HG03045 (cell line): ENCODE results near the gene CBLL1.

Source experiments
- ATAC-seq: cut with Tn5 transposase; IDR thresholded peaks from one replicate; pipeline ENCODE4 v1.9.1; 2021; ENCODE audit warnings: mild to moderate bottlenecking, moderate library complexity; ENCODE audit not compliant: unreplicated experiment

The CBLL1 gene

DNA sequence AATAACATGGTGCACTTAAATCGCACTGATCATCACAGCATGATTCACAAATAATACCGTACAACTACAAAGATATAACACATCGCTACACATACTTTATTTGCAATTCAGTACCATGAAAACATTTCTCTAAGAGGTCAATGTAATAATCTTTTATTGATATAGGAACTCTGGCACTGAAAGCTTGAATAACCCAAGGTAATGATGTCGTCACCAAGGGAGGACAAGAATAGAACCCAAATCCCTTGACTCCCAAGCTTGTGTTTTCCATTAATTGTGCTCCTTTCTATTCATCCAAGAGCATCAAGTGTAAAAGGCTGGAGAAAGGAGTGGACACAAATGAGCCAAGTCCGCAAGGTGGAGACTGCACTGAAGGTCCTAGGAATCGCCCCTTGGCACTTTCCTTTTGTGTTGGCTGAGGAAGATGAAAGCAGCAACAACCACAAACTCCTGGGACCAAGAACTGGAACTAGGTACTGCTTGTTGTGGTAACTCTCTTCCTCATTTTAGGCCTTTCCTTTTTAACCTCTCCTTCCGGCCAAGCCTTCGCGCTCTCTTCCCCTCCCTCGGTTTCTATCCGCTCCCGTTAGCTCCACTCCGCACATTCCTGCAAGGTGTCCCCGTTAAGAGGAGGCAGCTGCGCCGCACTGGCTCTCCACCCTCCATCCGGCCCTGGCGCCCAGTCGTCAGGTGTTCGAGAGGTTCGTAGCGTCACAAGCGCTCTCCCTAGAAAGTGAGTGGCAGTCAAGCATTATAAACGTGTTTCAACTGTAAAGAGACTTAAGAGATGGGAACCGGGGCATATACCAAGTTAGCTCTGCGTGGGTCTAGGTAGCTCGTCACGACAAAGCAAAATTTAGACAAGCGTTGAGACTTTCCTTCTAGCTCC is 1.0 kb upstream of the CBLL1 start:
- peak; percentile 31 for ATAC-seq

DNA sequence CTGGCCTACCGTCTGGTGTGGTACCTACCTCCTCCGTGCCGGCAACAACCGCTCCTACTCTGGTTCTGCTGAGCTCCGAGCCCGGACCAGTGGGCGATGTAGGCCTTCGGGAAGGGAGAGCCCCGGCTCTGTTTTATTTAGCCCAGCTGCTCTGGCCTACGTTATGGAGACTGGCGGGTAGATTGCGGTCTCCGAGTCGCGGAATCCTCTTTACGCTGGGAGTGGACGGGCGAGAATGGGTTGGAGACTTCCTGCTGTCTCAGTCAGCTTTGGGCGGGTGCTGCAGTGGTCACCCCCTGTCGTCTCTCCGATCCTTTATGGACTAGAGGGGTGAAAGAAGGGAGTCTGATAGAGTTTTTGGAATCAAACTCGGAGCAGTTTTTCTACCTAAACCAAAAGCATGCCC is 406 bp downstream of the CBLL1 start:
- ATAC-seq = peak; percentile 39

DNA sequence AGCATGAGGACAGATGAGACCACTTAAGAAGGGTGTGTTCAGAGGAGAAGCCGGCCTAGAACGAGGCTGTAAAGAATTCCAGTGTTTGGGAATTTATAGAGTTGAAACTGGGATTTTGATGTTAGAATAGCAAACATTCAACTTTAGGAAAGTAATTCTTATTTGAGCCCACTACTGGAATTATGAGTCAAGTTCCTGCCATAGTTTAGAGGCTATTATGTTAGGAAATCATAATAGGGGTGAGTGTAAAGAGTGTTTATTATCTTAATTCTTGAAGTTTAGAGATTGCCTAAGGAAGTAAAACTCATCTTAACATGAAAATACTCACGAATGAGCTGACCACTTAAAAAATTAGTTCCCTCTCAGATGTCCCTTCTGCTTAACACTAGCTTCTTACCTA is 2.1 kb downstream of the CBLL1 start:
- ATAC-seq = no peak

DNA sequence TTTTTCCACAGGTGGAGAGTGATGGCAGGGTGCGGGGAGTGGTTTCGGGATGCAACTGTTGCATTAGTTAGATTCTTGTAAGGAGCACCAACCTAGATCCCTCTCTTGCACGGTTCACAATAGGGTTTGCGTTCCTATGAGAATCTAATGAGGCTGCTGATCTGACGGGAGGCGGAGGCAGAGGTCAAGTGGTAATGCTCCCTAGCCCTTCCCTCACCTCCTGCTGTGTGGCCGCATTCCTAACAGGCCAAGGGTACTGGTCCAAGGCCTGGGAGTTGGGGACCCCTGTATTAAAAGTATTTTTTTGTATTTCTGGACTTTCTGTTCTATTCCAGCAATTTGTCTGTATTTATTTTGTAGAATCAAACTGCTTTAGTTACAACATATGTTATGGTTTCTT is 7.2 kb downstream of the CBLL1 start:
- ATAC-seq = no peak

DNA sequence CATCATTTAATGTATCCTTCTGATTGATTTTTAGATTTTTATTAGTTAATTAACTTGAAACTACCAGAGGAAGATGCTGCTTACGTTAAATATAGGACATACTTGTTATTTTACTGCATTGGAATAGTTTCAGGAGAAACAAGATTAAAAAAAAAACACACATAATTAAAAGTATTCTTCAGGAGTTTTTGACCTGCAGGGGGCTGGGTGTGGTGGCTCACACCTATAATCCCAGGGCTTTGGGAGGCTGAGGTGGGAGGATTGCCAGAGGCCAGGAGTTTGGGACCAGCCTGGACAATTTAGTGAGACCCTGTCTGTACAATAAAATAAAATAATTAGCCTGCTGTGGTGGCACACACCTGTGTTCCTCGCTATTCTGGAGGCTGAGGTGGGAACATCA is 10.7 kb downstream of the CBLL1 start:
- no peak for ATAC-seq

DNA sequence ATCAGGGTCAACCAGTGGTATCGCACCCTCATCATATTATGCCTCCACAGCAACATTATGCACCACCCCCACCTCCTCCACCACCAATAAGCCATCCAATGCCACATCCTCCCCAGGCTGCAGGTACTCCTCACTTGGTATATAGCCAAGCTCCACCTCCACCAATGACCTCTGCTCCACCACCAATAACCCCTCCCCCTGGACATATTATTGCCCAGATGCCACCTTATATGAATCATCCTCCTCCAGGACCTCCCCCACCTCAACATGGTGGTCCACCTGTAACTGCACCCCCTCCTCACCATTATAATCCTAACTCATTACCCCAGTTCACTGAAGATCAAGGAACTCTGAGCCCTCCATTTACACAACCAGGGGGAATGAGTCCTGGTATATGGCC is 14.7 kb downstream of the CBLL1 start:
- no peak for ATAC-seq

DNA sequence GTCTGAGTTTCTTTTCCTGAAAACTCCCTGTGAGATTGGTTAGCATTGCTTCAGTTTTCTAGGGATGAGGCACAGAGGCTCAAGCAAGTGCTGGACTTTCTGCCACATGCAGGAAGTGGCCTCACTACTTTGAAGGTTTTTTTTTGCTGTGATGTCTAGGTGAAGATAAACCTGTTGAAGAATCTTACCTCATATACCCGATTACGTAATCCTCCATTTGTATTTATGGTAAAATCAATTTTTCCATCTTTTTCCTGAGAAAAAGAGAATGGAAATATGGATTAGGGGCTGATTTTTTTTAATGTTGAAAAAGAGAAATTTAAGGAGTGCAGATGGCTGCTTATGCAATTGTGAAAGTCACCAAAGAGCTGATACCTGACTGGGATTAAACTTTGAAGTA is 23.4 kb downstream of the CBLL1 start:
- ATAC-seq = no peak

DNA sequence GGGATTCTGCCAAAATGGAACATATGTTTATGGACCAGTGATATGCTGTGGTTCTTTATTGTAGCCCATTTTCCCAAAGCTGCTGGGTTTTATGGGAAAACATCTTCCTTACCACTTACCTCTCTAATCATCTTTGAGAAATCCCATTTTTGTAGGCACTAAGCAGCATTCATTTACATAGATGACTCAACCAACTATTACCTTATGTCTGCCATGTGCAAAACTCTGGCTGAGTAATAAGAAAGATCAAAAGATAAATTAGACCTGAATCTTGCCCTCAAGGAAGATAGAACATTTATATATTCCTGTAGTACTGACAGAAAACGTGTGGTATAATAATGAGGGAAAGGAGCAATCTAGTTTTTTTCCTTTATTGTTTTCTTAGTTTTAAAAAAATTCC is 24.3 kb downstream of the CBLL1 start:
- ATAC-seq = no peak

DNA sequence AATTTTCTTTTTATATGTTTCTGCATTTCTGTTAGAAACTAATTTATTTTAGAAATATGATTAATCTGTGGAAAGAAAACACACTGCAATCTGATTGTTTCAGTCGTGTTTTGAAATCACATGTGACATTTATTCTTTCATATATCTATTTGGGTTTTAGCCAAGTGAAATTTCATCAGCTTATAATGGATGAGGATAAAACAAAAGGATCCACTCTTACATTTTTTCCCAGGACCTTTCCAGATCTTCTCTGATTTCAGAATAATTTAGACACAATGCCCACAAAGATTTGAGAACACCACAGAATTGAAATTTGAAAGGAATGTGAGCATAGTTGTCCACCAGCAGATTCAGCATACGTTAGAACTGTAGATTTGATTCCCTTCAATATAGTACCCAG is 29.1 kb downstream of the CBLL1 start:
- ATAC-seq = no peak

DNA sequence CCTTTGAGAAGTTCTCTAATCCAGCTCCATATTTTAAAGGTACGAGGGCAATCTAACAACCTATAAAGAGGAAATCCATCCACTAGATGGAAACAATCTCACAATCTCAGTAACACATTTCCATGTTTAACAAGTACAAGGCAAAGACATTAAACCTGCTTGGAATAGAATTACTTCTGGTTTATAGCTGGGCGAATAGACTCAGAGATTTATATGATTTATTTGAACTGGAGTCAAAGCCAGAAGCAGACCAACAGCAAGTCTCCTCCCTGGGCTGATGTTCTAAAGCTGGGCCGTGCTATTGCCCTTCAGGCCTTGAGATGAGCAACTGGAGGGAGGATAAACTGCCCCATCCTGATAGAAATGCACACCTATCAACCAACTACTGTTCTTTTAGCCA is 33.8 kb downstream of the CBLL1 start:
- no peak for ATAC-seq

DNA sequence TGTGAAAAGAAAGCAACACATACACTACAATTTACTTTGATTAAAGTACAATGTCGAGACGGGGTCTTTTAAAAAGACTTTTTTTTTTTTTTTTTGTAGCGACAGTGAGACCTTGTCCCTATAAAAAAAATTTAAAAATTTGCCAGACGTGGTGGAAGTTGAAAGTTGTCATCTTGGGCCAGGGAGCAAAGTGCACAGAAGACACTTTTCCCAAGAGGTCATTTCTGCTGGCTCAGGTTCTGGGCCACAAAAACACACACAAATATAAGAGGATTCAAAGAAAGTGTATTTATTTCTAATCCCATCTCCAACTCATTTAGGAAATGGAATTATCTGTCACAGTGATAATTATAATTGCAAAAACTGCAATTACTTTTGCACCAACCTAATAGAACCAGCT is 34.3 kb downstream of the CBLL1 start:
- ATAC-seq = no peak

DNA sequence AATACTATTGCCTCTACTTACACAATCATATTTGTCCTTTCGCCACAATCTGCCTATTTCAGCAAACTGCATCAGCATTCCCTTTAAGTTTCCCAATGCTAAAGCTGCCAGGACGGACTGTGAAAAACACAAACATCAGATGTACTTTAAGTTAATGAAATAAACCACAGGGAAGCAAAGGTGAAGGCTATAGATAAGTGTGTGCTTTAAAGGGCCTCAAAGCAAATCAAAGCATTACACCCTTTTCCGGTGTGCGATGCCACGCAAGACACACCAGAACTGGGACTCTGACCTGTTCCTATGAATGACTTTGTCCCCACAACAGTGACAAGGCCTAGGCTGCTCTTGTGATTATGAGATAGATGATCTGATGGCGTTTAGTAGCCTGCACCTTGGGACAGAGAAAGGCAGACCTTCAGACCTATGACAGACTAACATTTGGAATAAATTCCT is 35.7 kb downstream of the CBLL1 start:
- no peak for ATAC-seq

DNA sequence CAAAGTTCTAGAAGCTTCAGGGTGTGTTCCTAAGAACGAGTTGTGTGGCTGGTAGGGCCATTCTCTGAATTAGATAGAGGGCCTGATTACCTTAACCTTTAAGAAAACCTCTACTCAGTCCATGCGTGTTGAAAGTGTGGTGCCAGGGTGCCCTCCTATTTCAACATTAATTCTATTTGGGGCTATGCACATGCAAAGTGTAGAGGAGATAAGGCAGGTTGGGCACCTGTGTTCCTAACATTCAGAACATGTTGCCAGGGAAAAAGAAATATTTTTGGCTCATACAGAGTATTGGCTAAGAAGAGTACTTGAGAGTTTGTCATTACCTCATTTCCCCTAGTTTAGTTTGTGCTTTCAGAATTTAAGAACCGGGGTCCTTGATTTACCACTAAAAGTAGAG is 38.4 kb downstream of the CBLL1 start:
- ATAC-seq = no peak

DNA sequence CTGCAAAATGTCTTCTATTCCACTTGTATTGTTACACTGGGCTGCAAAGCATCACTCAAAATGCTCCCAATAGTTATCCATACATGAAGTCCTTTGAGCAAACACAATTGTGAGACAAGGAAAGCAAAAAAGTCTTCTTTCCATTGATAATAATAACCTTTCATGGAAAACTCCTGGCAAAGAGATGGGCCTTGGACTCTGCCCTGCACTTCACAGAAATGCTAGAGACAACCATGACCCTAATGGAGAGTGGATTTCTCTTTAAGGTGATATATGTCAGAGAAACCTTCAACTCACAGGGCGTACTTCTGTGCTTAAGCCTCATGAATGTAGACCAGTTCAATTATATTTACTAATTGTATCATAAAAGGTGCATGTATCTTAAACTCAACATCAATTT is 39.7 kb downstream of the CBLL1 start:
- ATAC-seq = no peak

DNA sequence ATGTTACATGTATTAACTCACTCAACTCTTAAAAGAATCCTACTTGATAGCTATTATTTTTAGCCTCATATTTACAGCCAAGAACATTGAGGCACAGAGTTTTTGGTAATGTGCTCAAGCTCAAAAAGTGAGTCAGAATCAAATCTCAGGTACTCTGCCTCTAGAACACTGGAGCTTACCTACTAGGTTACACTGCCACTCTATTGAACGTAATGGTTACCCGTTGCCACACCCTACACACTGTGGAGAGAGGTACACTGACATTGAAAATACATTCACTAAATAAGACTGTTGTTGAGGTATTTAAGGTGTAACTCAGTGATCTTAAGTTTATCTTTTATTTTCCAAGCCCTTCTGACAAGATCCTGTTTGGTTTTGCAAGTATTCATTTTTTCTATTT is 41.2 kb downstream of the CBLL1 start:
- no peak for ATAC-seq

DNA sequence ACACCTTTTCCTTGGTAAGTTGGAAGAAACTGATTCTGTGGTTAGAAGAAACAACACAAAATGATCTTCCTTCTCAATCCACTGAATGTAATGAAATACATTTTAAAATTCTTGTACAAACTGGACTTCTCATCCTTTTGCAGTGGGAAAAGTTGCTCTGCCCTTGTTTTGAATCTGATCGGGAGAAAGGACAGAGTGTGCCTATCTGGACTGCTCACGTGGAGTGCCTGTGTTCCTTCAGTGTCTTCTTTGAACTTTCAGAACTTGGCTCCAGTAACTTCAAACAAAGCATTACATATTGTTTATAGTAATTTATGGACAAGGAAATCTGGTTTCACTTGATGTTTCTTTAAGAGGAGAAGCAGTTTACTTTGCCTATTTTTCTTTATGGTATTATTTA is 42.0 kb downstream of the CBLL1 start:
- ATAC-seq = no peak

DNA sequence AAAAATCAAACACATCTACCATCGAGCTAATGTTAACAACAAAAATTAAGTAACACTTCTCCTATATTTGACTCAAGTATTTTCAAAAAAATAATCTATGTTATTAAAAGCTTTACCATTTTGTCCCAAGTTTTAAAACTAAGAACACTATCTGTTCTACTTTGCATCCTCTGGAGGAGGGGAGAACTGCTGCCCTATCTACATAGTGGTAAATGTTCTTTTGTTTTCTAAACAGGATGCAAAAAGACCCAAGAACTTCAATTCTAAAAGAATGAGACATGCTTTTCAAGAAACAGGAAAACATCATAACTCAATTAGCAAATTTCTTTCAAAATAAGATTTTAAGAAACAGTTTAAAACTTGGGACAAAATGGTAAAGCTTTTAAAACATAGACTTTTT is 44.3 kb downstream of the CBLL1 start:
- no peak for ATAC-seq

DNA sequence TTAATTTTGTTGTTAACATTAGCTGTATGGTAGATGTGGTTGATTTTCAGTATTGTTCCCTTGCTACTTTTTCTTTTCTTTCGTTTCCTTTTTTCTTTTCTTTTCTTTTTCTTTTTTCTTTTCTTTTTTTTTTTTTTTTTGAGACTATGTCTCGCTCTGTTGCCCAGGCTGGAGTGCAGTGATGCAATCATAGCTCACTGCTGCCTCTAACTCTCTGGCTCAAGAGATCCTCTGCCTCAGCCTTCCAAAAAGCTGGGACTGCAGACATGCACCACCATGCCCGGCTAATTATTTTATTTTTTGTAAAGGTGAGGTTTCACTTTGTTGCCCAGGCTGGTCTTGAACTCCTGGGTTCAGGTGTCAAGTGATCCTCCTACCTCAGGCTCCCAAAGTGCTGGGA is 44.7 kb downstream of the CBLL1 start:
- no peak for ATAC-seq

DNA sequence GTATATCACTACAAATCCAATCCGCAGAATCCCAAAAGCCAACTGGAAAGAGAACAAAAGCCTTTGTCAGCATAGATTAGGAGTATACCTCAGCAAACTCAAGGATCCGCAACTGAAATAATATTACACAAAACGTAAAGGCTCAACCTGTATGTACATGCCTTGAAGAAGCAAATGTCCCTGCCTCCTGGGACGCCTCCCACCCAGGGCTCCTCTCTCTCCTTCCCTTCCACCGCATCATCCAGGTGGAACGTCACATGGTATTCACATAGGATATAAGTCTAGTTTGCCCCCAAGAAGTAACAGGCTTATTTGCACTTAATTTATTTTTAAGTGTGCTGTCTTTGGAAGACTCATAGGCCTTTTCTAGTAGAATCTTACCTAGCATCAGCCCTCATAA is 45.7 kb downstream of the CBLL1 start:
- no peak for ATAC-seq

DNA sequence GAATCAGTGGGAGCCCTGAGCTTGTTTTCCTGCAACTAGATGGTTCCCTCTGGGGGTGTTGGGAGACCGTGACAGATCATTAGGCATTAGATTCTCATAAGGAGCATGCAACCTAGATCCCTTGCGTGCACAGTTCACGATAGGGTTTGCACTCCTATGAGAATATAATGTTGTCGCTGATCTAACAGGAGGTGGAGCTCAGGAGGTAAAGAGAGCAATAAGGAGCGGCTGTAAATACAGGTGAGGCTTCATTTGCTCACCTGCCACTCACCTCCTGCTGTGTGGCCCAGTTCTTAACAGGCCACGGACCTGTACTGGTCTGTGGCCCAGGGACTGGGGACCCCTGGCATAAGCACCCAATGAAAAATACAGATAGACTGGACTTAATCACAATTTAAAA is 48.4 kb downstream of the CBLL1 start:
- ATAC-seq = no peak

DNA sequence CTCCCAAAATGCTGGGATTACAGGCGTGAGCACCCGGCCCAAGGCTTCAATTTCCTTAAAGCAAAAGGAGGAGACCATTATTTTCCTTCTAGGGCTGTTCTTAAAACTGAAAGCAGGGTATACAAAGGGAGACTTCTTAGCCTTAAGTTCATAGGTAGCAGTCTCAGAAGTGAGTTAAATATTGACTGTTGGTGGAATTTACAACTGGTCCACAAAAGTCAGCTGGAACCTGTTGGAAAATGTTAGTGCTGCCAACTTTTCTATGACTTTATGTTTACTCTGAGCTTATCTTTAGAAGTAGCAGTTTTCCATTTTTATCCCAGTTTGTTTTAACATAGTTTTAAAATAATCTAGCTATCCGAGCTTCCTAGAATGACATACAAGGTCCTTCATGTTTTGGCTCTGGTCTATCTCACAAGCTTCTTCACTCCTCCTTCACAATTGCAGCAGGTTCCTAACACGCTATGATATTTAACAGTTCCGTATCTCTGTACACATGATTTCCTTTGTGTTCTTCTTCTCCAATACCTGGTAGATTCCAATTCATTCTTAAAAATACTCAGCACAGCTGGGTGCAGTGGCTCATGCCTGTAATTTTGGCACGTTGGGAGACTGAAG is 55.8 kb downstream of the CBLL1 start:
- no peak for ATAC-seq

DNA sequence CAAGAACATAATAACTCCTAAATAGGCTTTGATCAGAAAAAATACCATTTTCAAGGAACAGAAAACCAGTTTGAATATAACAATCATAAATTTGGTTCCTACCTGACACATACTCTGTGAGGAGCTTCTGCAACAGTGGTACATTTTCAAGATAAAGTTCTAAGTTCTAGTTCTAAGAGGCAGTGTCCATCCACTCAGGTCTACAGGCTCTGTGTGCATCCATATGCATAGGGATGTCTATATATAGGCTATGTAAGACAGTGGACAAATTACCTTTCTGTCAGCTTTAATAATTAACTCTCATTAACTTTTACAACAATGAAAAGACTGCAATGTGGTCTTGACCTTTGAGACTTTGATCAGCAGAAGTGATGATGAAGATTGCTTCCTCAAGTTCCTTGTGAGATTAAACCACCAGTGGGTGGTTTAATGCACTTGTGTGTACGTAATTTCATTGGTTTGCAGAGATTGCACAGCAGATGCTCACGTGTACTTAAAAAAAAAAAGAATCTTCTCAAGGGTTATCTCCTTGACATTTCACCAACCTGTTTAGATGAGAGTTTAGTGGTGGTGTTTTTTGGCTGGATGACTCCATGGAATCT is 59.2 kb downstream of the CBLL1 start, which contains the start of gene SLC26A3:
Gene SLC26A3, minus strand, starts transcription at position 215 of the 602 bp plus-strand sequence. CDS start 8,714 bp downstream, outside the sequence.
- no peak for ATAC-seq
